ENCODE results near the gene COX7A2L. TPM values are rescaled to one million over a fixed set of nuclear protein-coding genes. Genes with fewer than 3 reads are reported as not detected.

COX7A2L gene
- total RNA-seq, 1 donor from 2014 or later: 126 TPM

DNA sequence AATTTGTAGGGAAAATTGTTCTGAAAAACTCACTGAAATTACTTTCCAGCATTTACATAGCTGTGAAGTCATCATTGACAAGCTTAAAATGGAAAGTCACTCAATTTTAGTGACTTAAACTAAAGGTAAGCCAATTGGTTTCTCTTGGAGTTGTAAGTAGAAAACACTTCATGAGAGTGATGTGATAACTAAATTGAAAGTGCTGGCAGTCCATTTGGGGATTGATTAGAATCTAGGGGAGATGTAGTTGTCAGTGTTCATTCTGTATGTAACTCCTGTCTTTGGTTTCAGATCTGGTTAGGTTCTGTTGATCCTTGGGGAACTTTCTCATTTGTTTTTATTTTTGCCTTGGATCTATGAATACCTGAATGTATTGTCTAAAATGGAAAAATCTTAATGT, 53.8 kb downstream of the COX7A2L start:
- DNase-seq (ENCODE audit: low read depth) (no peak), FAIRE-seq (no peak)
- no peaks in the 10 kb centered on the region for H3K27me3 Mint-ChIP-seq (ENCODE audit: low read depth, unreplicated experiment)
- Histone ChIP-seq H2AFZ (ENCODE audit: low read depth, low read length) (no peak overlapping the region), H3K27me3 (ENCODE audit: insufficient read depth, low read length) (no peaks in the 10 kb centered on the region), H3K9ac (ENCODE audit: low read length) (no peak overlapping the region), H4K20me1 (ENCODE audit: insufficient read depth, low read length) (no peaks in the 10 kb centered on the region), H3K27ac (ENCODE audit: low read depth, low read length) (no peak overlapping the region), H3K36me3 (ENCODE audit: insufficient read depth, low read length) (peaks cover 3% of the 10 kb centered on the region), H3K79me2 (ENCODE audit: insufficient read depth, low read length) (no peaks in the 10 kb centered on the region), H3K4me1 (ENCODE audit: insufficient read depth, low read length) (no peaks in the 10 kb centered on the region), H3K4me3 (ENCODE audit: insufficient read depth, low read depth, low read length) (no peak overlapping the region), H3K9me3 (ENCODE audit: insufficient read depth, low read depth, low read length) (no peaks in the 10 kb centered on the region), H3K4me2 (ENCODE audit: low read length) (no peak overlapping the region)
- TF ChIP-seq, protein P1, sequence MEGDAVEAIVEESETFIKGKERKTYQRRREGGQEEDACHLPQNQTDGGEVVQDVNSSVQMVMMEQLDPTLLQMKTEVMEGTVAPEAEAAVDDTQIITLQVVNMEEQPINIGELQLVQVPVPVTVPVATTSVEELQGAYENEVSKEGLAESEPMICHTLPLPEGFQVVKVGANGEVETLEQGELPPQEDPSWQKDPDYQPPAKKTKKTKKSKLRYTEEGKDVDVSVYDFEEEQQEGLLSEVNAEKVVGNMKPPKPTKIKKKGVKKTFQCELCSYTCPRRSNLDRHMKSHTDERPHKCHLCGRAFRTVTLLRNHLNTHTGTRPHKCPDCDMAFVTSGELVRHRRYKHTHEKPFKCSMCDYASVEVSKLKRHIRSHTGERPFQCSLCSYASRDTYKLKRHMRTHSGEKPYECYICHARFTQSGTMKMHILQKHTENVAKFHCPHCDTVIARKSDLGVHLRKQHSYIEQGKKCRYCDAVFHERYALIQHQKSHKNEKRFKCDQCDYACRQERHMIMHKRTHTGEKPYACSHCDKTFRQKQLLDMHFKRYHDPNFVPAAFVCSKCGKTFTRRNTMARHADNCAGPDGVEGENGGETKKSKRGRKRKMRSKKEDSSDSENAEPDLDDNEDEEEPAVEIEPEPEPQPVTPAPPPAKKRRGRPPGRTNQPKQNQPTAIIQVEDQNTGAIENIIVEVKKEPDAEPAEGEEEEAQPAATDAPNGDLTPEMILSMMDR (IDR thresholded peaks at IDR 0.05; ENCODE audit: insufficient read depth, low read depth, low read length): no peak
- TF ChIP-seq EZH2 (IDR thresholded peaks at IDR 0.05; ENCODE audit: insufficient read depth, low read length): no peak
- H3K4me3 Mint-ChIP-seq (ENCODE audit: unreplicated experiment): no peak overlapping the region
- peaks cover 10% of the 10 kb centered on the region for H3K36me3 Mint-ChIP-seq (ENCODE audit: low read depth, unreplicated experiment)
- no peak overlapping the region for H3K27ac Mint-ChIP-seq (ENCODE audit: unreplicated experiment)
- H3K9me3 Mint-ChIP-seq (ENCODE audit: unreplicated experiment): no peaks in the 10 kb centered on the region
- H3K4me1 Mint-ChIP-seq (ENCODE audit: low read depth, unreplicated experiment): no peaks in the 10 kb centered on the region

DNA sequence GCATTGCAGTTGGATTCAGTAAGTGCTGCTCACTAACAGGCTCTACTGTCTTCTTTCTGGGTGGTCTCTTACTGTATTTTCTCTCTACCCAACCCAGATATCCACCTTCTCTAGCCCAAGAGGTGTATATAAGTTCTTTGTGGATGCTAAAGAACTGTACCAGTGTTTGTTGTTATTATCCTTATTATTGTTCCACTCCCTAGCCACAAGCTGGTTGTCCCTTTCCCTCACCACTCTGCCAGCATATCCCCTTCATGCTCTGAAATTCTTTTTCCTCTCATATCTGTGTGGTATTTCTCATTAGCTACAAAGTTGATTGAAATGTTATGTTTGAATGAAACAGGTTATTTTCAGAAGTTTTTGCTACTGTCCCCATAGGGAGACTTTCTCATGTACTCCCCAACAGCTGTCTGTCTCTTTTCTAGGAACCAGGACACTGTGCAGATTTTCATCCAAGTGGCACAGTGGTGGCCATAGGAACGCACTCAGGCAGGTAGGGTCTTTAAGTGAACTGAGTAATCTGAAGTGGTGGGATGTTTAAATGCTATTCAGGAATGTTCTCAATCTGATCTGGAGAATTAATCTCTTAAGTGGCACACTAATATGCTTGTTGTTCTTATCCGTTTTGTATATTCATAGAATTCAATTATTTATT, 56.8 kb downstream of the COX7A2L start:
- Mint-ChIP-seq H3K27me3 (ENCODE audit: low read depth, unreplicated experiment) (no peaks in the 10 kb centered on the region), H3K27ac (ENCODE audit: unreplicated experiment) (no peak overlapping the region), H3K4me3 (ENCODE audit: unreplicated experiment) (no peak overlapping the region), H3K36me3 (ENCODE audit: low read depth, unreplicated experiment) (peaks cover 10% of the 10 kb centered on the region), H3K4me1 (ENCODE audit: low read depth, unreplicated experiment) (no peaks in the 10 kb centered on the region), H3K9me3 (ENCODE audit: unreplicated experiment) (no peaks in the 10 kb centered on the region)
- DNase-seq (ENCODE audit: low read depth) (no peak), FAIRE-seq (no peak)
- H3K27me3 ChIP-seq (ENCODE audit: insufficient read depth, low read length): no peaks in the 10 kb centered on the region
- TF ChIP-seq, protein P1 (IDR thresholded peaks at IDR 0.05; ENCODE audit: insufficient read depth, low read depth, low read length): no peak
- no peak for TF ChIP-seq EZH2 (IDR thresholded peaks at IDR 0.05; ENCODE audit: insufficient read depth, low read length)
- H3K27ac ChIP-seq (ENCODE audit: low read depth, low read length): no peak overlapping the region
- H4K20me1 ChIP-seq (ENCODE audit: insufficient read depth, low read length): no peaks in the 10 kb centered on the region
- peaks cover 3% of the 10 kb centered on the region for H3K36me3 ChIP-seq (ENCODE audit: insufficient read depth, low read length)
- H3K79me2 ChIP-seq (ENCODE audit: insufficient read depth, low read length): no peaks in the 10 kb centered on the region
- H2AFZ ChIP-seq (ENCODE audit: low read depth, low read length): no peak overlapping the region
- no peak overlapping the region for H3K4me2 ChIP-seq (ENCODE audit: low read length)
- H3K9me3 ChIP-seq (ENCODE audit: insufficient read depth, low read depth, low read length): no peaks in the 10 kb centered on the region
- no peaks in the 10 kb centered on the region for H3K4me1 ChIP-seq (ENCODE audit: insufficient read depth, low read length)
- no peak overlapping the region for H3K4me3 ChIP-seq (ENCODE audit: insufficient read depth, low read depth, low read length)
- no peak overlapping the region for H3K9ac ChIP-seq (ENCODE audit: low read length)

DNA sequence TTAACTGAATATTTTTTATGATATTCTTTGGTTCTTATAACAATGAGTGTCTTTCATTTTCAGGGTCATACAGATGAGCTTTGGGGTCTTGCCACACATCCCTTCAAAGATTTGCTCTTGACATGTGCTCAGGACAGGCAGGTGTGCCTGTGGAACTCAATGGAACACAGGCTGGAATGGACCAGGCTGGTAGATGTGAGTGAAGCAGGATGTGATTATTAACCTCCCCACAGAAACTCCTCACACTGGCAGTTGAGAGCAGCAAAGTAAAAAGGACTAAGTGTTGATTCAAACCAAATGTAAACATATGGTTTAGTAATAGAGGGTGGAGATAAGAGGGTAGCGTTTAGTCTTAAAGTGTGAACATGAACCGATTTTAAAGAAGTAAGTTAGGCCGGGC, 57.8 kb downstream of the COX7A2L start:
- TF ChIP-seq EZH2 (IDR thresholded peaks at IDR 0.05; ENCODE audit: insufficient read depth, low read length): no peak
- TF ChIP-seq, protein P1 (IDR thresholded peaks at IDR 0.05; ENCODE audit: insufficient read depth, low read depth, low read length): no peak
- Mint-ChIP-seq H3K4me1 (ENCODE audit: low read depth, unreplicated experiment) (no peaks in the 10 kb centered on the region), H3K9me3 (ENCODE audit: unreplicated experiment) (no peaks in the 10 kb centered on the region), H3K27ac (ENCODE audit: unreplicated experiment) (no peak overlapping the region), H3K4me3 (ENCODE audit: unreplicated experiment) (no peak overlapping the region), H3K36me3 (ENCODE audit: low read depth, unreplicated experiment) (peaks cover 10% of the 10 kb centered on the region), H3K27me3 (ENCODE audit: low read depth, unreplicated experiment) (no peaks in the 10 kb centered on the region)
- no peak overlapping the region for H3K9ac ChIP-seq (ENCODE audit: low read length)
- H2AFZ ChIP-seq (ENCODE audit: low read depth, low read length): no peak overlapping the region
- H3K4me2 ChIP-seq (ENCODE audit: low read length): no peak overlapping the region
- H3K79me2 ChIP-seq (ENCODE audit: insufficient read depth, low read length): no peaks in the 10 kb centered on the region
- H3K27ac ChIP-seq (ENCODE audit: low read depth, low read length): no peak overlapping the region
- H3K27me3 ChIP-seq (ENCODE audit: insufficient read depth, low read length): no peaks in the 10 kb centered on the region
- DNase-seq (ENCODE audit: low read depth) (no peak), FAIRE-seq (no peak)
- H3K4me1 ChIP-seq (ENCODE audit: insufficient read depth, low read length): no peaks in the 10 kb centered on the region
- no peak overlapping the region for H3K4me3 ChIP-seq (ENCODE audit: insufficient read depth, low read depth, low read length)
- no peaks in the 10 kb centered on the region for H3K9me3 ChIP-seq (ENCODE audit: insufficient read depth, low read depth, low read length)
- H3K36me3 ChIP-seq (ENCODE audit: insufficient read depth, low read length): peaks cover 5% of the 10 kb centered on the region
- H4K20me1 ChIP-seq (ENCODE audit: insufficient read depth, low read length): no peaks in the 10 kb centered on the region
